Endothelial cell (in vitro differentiated cells): ENCODE results near the gene DDX24. TPM values are rescaled to one million over a fixed set of nuclear protein-coding genes. Genes with fewer than 3 reads are reported as not detected.

ENCODE experiments used
- DNase-seq: peaks from one replicate; pipeline ENCODE4 v3.0.0; 2021; ENCODE audit warnings: low spot score
- H3K27ac Mint-ChIP-seq: one replicate; pipeline ENCODE4 v1.8.0; 2021; ENCODE audit warnings: mixed read lengths, inconsistent platforms; ENCODE audit not compliant: unreplicated experiment
- H3K27me3 Mint-ChIP-seq: one replicate; pipeline ENCODE4 v1.8.0; 2021; ENCODE audit warnings: mild to moderate bottlenecking, moderate library complexity, mixed read lengths, inconsistent platforms; ENCODE audit not compliant: unreplicated experiment
- H3K36me3 Mint-ChIP-seq: one replicate; pipeline ENCODE4 v1.8.0; 2021; ENCODE audit warnings: mild to moderate bottlenecking, low read depth, mixed read lengths, inconsistent platforms; ENCODE audit not compliant: unreplicated experiment
- H3K4me1 Mint-ChIP-seq: one replicate; pipeline ENCODE4 v1.8.0; 2021; ENCODE audit warnings: mild to moderate bottlenecking, mixed read lengths, inconsistent platforms; ENCODE audit not compliant: unreplicated experiment
- H3K4me3 Mint-ChIP-seq: one replicate; pipeline ENCODE4 v1.8.0; 2021; ENCODE audit warnings: mild to moderate bottlenecking, mixed read lengths, inconsistent platforms; ENCODE audit not compliant: unreplicated experiment
- H3K9me3 Mint-ChIP-seq: one replicate; pipeline ENCODE4 v1.8.0; 2021; ENCODE audit warnings: mixed read lengths, inconsistent platforms; ENCODE audit not compliant: unreplicated experiment
- CTCF ChIP-seq: fragments of 200-600 bp; sonication (generic); IDR thresholded peaks from one replicate; pipeline ENCODE4 v1.5.0; 2021; ENCODE audit warnings: antibody characterized with exemption; ENCODE audit not compliant: unreplicated experiment
- total RNA-seq: library from RNA; stranded (reverse); fragmentation: NEBNext Ultra II Directional; extraction: Animal tissue kit (Norgen Biotek cat#: 25700); gene quantifications from one replicate; pipeline ENCODE4 v1.2.1, GENCODE V29; 2021; ENCODE audit not compliant: unreplicated experiment

The DDX24 gene
- total RNA-seq, 1 donor from 2014 or later: 89.6 TPM

- H3K36me3 Mint-ChIP-seq: peaks cover 10% of the 10 kb centered on the region
Measured at GRCh38 chr14:94097091-94097490, 16.1 kb upstream of the DDX24 start.

GRCh38 chr14:94093418-94093817 lies 12.4 kb upstream of the DDX24 start:
- no peaks in the 10 kb centered on the region for H3K4me1 Mint-ChIP-seq
- no peak for DNase-seq
- H3K9me3 Mint-ChIP-seq: no peaks in the 10 kb centered on the region
- peaks cover 6% of the 10 kb centered on the region for H3K36me3 Mint-ChIP-seq
- H3K4me3 Mint-ChIP-seq: no peak overlapping the region
- no peak overlapping the region for H3K27ac Mint-ChIP-seq
- TF ChIP-seq CTCF: no peak
- H3K27me3 Mint-ChIP-seq: no peaks in the 10 kb centered on the region

More at GRCh38 chr14:94097091-94097490, 16.1 kb upstream of the DDX24 start:
- Mint-ChIP-seq H3K9me3 (no peaks in the 10 kb centered on the region), H3K4me1 (no peaks in the 10 kb centered on the region), H3K27me3 (peaks cover 4% of the 10 kb centered on the region), H3K27ac (no peak overlapping the region), H3K4me3 (no peak overlapping the region)
- no peak for DNase-seq
- no peak for TF ChIP-seq CTCF

- Mint-ChIP-seq H3K27me3 (no peaks in the 10 kb centered on the region), H3K9me3 (no peaks in the 10 kb centered on the region), H3K4me3 (no peak overlapping the region), H3K36me3 (no peaks in the 10 kb centered on the region), H3K4me1 (peaks cover under 1% of the 10 kb centered on the region), H3K27ac (no peak overlapping the region)
- no peak for DNase-seq
- no peak for TF ChIP-seq CTCF
Measured at GRCh38 chr14:94089479-94089878, 8.5 kb upstream of the DDX24 start.

GRCh38 chr14:94088516-94088915 lies 7.5 kb upstream of the DDX24 start:
- TF ChIP-seq CTCF: no peak
- no peak for DNase-seq
- no peak overlapping the region for H3K4me3 Mint-ChIP-seq
- H3K27me3 Mint-ChIP-seq: no peaks in the 10 kb centered on the region
- H3K9me3 Mint-ChIP-seq: no peaks in the 10 kb centered on the region
- no peak overlapping the region for H3K27ac Mint-ChIP-seq
- H3K4me1 Mint-ChIP-seq: peaks cover 3% of the 10 kb centered on the region
- no peaks in the 10 kb centered on the region for H3K36me3 Mint-ChIP-seq

GRCh38 chr14:94087891-94088290 lies 6.9 kb upstream of the DDX24 start:
- no peak overlapping the region for H3K4me3 Mint-ChIP-seq

More at GRCh38 chr14:94087891-94088290, 6.9 kb upstream of the DDX24 start:
- no peak overlapping the region for H3K27ac Mint-ChIP-seq
- no peaks in the 10 kb centered on the region for H3K36me3 Mint-ChIP-seq
- H3K27me3 Mint-ChIP-seq: no peaks in the 10 kb centered on the region
- no peaks in the 10 kb centered on the region for H3K9me3 Mint-ChIP-seq
- no peak for TF ChIP-seq CTCF
- no peak for DNase-seq
- H3K4me1 Mint-ChIP-seq: peaks cover 3% of the 10 kb centered on the region
